PFSK-1 (cell line): ENCODE measurements around the gene SCARB1.

Experiments
- POLR2AphosphoS5 ChIP-seq: IDR thresholded peaks from 2 replicates; pipeline ENCODE4 v1.6.1; 2012; ENCODE audit warnings: low read depth, mild to moderate bottlenecking, control low read depth, low read length, moderate library complexity
- TAF1 ChIP-seq: IDR thresholded peaks from 2 replicates; pipeline ENCODE4 v1.6.1; 2012; ENCODE audit warnings: low read length, control low read depth, borderline replicate concordance; ENCODE audit not compliant: insufficient read depth
- TF ChIP-seq, protein P1 (sequence below), 2 experiments: IDR thresholded peaks; 2 replicates each; pipeline versions ENCODE4 v1.6.1 to v1.8.0; 2011 to 2012; ENCODE audit warnings: low read depth in 2 of 2, low read length in 2 of 2, control low read depth in 1 of 2, inconsistent platforms in 1 of 2, mild to moderate bottlenecking in 1 of 2, moderate library complexity in 1 of 2; ENCODE audit not compliant: insufficient read depth in 1 of 2

GRCh38 chr12:124855275-124855957 is 8.2 kb downstream of the SCARB1 start:
- TF ChIP-seq POLR2AphosphoS5, result no peak
- no peak for TF ChIP-seq TAF1
- TF ChIP-seq, protein P1, sequence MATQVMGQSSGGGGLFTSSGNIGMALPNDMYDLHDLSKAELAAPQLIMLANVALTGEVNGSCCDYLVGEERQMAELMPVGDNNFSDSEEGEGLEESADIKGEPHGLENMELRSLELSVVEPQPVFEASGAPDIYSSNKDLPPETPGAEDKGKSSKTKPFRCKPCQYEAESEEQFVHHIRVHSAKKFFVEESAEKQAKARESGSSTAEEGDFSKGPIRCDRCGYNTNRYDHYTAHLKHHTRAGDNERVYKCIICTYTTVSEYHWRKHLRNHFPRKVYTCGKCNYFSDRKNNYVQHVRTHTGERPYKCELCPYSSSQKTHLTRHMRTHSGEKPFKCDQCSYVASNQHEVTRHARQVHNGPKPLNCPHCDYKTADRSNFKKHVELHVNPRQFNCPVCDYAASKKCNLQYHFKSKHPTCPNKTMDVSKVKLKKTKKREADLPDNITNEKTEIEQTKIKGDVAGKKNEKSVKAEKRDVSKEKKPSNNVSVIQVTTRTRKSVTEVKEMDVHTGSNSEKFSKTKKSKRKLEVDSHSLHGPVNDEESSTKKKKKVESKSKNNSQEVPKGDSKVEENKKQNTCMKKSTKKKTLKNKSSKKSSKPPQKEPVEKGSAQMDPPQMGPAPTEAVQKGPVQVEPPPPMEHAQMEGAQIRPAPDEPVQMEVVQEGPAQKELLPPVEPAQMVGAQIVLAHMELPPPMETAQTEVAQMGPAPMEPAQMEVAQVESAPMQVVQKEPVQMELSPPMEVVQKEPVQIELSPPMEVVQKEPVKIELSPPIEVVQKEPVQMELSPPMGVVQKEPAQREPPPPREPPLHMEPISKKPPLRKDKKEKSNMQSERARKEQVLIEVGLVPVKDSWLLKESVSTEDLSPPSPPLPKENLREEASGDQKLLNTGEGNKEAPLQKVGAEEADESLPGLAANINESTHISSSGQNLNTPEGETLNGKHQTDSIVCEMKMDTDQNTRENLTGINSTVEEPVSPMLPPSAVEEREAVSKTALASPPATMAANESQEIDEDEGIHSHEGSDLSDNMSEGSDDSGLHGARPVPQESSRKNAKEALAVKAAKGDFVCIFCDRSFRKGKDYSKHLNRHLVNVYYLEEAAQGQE (IDR thresholded peaks at IDR 0.05; ENCODE audit: insufficient read depth in 1 of 2, low read depth in 2 of 2, low read length in 2 of 2), result no peak
